ENCODE data around the gene MYO16. TPM values are rescaled to one million over a fixed set of nuclear protein-coding genes. Genes with fewer than 3 reads are reported as not detected.
"Not testable (repeated sequence)": the region's sequence is repeated elsewhere in the genome, so short reads cannot be mapped to it uniquely, and the experiment has no call there.

MYO16 gene
- total RNA-seq, 1 donor from 2014 or later: 2.3 TPM

DNA sequence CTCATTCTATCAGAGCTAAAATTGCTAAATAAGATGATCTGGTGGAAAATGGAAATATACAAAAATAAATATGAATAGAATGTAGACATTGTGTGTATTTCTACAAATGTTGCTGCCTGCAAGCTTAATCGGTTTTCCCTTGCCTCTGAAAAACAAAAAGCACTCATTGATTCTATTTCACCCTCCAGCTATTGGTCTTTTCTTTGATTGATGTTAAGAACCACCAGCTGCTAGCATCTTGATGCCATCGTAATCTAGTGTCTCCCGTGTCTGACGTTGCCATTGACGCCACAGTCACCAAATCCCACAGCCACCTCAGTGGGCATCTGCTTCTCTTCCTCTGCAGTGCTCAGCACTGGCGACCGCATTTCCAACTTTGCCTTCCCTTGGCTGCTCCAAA is 461.8 kb downstream of the MYO16 start:
- no peak for DNase-seq (ENCODE audit: low spot score, unreplicated experiment)
- Mint-ChIP-seq H3K36me3 (ENCODE audit: insufficient read depth) (no peaks in the 10 kb centered on the region), H3K27ac (no peak overlapping the region), H3K9me3 (ENCODE audit: low read depth) (no peaks in the 10 kb centered on the region), H3K4me1 (ENCODE audit: low read depth) (peaks cover 4% of the 10 kb centered on the region), H3K4me3 (ENCODE audit: low read depth) (no peak overlapping the region), H3K27me3 (peaks cover 18% of the 10 kb centered on the region)
- TF ChIP-seq, protein P1, sequence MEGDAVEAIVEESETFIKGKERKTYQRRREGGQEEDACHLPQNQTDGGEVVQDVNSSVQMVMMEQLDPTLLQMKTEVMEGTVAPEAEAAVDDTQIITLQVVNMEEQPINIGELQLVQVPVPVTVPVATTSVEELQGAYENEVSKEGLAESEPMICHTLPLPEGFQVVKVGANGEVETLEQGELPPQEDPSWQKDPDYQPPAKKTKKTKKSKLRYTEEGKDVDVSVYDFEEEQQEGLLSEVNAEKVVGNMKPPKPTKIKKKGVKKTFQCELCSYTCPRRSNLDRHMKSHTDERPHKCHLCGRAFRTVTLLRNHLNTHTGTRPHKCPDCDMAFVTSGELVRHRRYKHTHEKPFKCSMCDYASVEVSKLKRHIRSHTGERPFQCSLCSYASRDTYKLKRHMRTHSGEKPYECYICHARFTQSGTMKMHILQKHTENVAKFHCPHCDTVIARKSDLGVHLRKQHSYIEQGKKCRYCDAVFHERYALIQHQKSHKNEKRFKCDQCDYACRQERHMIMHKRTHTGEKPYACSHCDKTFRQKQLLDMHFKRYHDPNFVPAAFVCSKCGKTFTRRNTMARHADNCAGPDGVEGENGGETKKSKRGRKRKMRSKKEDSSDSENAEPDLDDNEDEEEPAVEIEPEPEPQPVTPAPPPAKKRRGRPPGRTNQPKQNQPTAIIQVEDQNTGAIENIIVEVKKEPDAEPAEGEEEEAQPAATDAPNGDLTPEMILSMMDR (IDR thresholded peaks at IDR 0.05; ENCODE audit: unreplicated experiment): no peak

DNA sequence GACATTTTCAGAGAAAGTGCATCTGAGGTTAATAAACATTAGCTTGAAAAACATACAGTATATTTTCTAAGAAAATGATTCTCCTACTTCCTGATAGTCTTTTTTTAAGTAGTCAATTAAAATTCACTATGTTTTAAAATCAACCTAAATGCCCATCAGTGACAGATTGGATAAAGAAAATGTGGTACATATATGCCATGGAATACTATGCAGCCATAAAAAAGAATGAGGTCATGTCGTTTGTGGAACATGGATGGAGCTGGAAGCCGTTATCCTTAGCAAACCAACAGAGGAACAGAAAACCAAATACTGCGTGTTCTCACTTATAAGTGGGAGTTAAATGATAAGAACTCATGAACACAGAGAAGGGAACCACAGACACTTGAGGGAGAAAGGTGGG is 462.8 kb downstream of the MYO16 start:
- not testable (repeated sequence) for H3K36me3 Mint-ChIP-seq (ENCODE audit: insufficient read depth); H3K27ac Mint-ChIP-seq; H3K9me3 Mint-ChIP-seq (ENCODE audit: low read depth); H3K4me3 Mint-ChIP-seq (ENCODE audit: low read depth); H3K4me1 Mint-ChIP-seq (ENCODE audit: low read depth); DNase-seq (ENCODE audit: low spot score, unreplicated experiment)
- H3K27me3 Mint-ChIP-seq: peaks cover 18% of the 10 kb centered on the region

DNA sequence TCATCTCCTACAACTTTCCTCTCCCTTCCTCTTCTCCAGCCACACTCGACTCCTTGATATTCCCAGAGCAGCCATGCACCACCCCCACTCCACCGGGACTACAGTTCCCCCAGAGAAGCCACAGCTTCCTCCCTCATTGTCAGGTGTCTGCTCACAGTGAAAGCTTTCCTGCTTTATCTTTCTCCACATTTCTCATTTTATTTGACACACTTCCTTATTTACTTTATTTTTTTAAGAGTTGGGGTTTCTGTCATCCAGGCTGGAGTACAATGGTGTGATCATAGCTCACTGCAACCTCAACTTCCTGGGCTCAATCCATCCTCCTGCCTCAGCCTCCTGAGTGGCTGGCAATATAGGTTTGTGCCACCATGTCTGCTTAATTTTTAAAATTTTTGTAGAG is 464.6 kb downstream of the MYO16 start:
- Mint-ChIP-seq H3K27ac (no peak overlapping the region), H3K4me3 (ENCODE audit: low read depth) (no peak overlapping the region), H3K4me1 (ENCODE audit: low read depth) (no peaks in the 10 kb centered on the region), H3K36me3 (ENCODE audit: insufficient read depth) (no peaks in the 10 kb centered on the region), H3K27me3 (peaks cover 18% of the 10 kb centered on the region), H3K9me3 (ENCODE audit: low read depth) (no peaks in the 10 kb centered on the region)
- TF ChIP-seq, protein P1 (IDR thresholded peaks at IDR 0.05; ENCODE audit: unreplicated experiment): no peak
- DNase-seq (ENCODE audit: low spot score, unreplicated experiment): no peak

DNA sequence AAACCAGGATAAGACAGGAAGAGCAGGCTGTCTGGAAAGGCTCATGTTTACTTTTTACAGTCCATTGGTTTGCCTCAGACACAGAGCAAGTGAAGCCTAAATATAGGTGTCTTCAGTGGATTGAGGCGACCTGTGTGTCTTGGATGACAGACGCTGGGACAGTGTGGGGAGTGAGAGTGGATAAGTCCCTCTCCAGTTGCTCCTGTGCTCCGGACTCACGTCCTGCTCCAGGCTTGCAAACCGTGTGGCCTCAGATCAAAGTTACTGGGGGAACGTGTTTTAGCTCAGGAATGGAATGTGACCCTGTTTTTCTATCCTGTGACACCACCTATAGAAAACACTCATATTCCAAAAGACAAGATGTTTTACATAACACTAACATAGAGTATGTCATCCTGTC is 465.7 kb downstream of the MYO16 start:
- TF ChIP-seq, protein P1 (IDR thresholded peaks at IDR 0.05; ENCODE audit: unreplicated experiment): no peak
- Mint-ChIP-seq H3K27ac (no peak overlapping the region), H3K4me3 (ENCODE audit: low read depth) (no peak overlapping the region), H3K9me3 (ENCODE audit: low read depth) (no peaks in the 10 kb centered on the region), H3K27me3 (peaks cover 13% of the 10 kb centered on the region), H3K4me1 (ENCODE audit: low read depth) (no peaks in the 10 kb centered on the region), H3K36me3 (ENCODE audit: insufficient read depth) (no peaks in the 10 kb centered on the region)
- DNase-seq (ENCODE audit: low spot score, unreplicated experiment): no peak

DNA sequence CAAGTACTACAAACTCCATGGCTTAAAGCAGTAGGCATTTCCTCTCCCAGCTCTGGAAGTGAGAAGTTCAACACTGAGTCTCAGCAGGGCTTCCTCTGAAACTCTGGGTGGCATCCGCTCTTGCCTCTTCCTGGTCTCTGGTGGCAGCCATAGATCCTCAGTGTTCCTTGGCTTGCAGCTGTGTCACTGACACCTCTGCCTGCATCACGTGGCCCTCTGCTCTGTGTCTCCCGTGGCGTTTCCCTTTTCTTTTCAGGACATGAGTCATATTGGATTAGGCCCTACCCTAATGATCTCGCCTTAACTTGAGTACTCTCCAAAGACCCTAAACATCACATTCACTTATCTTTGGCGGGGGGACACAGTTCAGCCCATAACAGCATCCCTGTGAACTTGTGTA is 466.7 kb downstream of the MYO16 start:
- Mint-ChIP-seq H3K36me3 (ENCODE audit: insufficient read depth) (no peaks in the 10 kb centered on the region), H3K4me3 (ENCODE audit: low read depth) (no peak overlapping the region), H3K27me3 (peaks cover 8% of the 10 kb centered on the region)

DNA sequence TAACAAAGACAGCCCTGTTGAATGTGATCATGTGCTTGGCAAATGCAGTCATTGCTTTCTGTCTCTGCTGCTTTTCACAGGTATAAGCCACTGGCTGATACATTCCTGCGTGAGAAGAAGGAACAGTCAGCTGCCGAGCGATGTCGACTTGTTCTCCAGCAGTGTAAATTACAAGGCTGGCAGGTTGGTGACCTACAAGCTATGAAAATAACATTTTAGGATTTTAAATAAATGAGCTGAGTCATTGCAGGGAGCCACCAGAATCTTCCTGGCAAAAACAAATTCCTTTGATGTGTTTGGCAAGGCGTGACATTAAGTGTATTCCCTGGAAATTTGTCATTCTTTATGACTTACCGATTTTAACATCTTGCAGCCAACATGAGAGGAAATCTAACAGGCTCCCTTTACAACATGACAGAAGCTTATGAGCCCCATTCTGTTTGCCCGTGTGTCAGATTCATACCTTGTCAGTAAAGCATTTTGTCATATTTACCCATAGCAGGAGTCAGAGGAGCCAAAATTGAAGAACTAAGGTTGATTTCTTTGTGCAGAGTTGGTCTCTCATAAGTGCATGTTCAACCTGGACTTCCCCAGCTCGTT is 471.4 kb downstream of the MYO16 start:
- Mint-ChIP-seq H3K27me3 (no peaks in the 10 kb centered on the region), H3K27ac (no peak overlapping the region), H3K4me1 (ENCODE audit: low read depth) (no peaks in the 10 kb centered on the region), H3K9me3 (ENCODE audit: low read depth) (no peaks in the 10 kb centered on the region), H3K4me3 (ENCODE audit: low read depth) (no peak overlapping the region), H3K36me3 (ENCODE audit: insufficient read depth) (no peaks in the 10 kb centered on the region)
- DNase-seq (ENCODE audit: low spot score, unreplicated experiment): no peak
- TF ChIP-seq, protein P1 (IDR thresholded peaks at IDR 0.05; ENCODE audit: unreplicated experiment): no peak

More for the DNA sequence above, 466.7 kb downstream of the MYO16 start:
- no peaks in the 10 kb centered on the region for H3K4me1 Mint-ChIP-seq (ENCODE audit: low read depth)
- TF ChIP-seq, protein P1 (IDR thresholded peaks at IDR 0.05; ENCODE audit: unreplicated experiment): no peak
- no peak overlapping the region for H3K27ac Mint-ChIP-seq
- no peak for DNase-seq (ENCODE audit: low spot score, unreplicated experiment)
- H3K9me3 Mint-ChIP-seq (ENCODE audit: low read depth): no peaks in the 10 kb centered on the region

Measured in progenitor cell of endocrine pancreas (in vitro differentiated cells).